22Rv1 (cell line): ENCODE measurements around the gene EID3.

Source experiments
- ZFX ChIP-seq: fragments of 450-650 bp; IDR thresholded peaks from 2 replicates; pipeline ENCODE4 v1.6.1; 2017; ENCODE audit warnings: antibody characterized with exemption, borderline replicate concordance
- TF ChIP-seq, protein P1 (sequence below): fragments of 450-650 bp; IDR thresholded peaks from 2 replicates; pipeline ENCODE4 v1.5.1; 2017; ENCODE audit warnings: mild to moderate bottlenecking

DNA sequence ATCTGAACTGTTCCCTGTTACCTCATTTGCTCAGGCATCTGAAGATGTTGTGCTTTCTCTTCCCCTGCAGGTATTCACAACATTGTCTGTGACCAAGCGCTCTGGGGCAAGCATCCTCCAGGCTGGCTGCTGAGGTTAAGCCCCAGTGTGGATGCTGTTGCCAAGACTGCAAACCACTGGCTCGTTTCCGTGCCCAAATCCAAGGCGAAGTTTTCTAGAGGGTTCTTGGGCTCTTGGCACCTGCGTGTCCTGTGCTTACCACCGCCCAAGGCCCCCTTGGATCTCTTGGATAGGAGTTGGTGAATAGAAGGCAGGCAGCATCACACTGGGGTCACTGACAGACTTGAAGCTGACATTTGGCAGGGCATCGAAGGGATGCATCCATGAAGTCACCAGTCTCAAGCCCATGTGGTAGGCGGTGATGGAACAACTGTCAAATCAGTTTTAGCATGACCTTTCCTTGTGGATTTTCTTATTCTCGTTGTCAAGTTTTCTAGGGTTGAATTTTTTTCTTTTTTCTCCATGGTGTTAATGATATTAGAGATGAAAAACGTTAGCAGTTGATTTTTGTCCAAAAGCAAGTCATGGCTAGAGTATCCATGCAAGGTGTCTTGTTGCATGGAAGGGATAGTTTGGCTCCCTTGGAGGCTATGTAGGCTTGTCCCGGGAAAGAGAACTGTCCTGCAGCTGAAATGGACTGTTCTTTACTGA is 44.9 kb downstream of the EID3 start:
- TF ChIP-seq, protein P1, sequence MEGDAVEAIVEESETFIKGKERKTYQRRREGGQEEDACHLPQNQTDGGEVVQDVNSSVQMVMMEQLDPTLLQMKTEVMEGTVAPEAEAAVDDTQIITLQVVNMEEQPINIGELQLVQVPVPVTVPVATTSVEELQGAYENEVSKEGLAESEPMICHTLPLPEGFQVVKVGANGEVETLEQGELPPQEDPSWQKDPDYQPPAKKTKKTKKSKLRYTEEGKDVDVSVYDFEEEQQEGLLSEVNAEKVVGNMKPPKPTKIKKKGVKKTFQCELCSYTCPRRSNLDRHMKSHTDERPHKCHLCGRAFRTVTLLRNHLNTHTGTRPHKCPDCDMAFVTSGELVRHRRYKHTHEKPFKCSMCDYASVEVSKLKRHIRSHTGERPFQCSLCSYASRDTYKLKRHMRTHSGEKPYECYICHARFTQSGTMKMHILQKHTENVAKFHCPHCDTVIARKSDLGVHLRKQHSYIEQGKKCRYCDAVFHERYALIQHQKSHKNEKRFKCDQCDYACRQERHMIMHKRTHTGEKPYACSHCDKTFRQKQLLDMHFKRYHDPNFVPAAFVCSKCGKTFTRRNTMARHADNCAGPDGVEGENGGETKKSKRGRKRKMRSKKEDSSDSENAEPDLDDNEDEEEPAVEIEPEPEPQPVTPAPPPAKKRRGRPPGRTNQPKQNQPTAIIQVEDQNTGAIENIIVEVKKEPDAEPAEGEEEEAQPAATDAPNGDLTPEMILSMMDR, result no peak
- TF ChIP-seq ZFX, result no peak
